ENCODE results near the gene CPSF7.

DNA sequence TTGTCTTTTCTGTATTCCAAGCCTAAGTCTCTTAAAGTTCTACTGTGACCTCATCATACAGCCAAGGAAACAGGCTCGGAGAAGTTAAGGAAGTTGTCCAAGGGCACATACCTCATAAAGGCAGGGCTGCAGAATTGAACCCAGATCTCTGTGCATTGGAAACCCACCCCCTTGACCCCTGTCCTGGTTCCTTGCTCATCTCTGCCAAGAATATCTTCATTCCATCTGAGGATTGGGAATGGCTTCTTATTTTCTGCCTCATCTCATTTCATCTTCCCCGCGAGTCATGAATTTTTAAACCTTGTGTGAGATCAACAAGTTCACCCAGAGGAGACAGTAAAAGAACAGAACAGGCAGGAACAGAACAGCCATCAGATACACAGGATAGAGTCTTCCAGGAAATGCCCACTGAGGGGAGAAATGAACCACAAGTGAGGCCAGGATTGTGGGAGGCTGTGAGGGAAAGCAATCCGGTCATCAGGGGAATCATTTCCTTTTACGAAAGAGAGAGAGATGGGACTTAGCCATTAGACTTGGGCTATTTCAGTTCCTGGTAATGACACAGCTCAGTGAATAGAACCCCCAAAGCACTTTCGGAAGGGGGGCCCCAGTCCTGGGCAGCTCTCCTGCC is 44.4 kb upstream of the CPSF7 start:
- TF ChIP-seq EZH2 (IDR thresholded peaks at IDR 0.05; ENCODE audit: insufficient read depth, poor library complexity, severe bottlenecking) (no peak), EZH2phosphoT487 (IDR thresholded peaks at IDR 0.05; ENCODE audit: insufficient read depth, low read depth) (no peak)
